ENCODE measurements around the gene SGK1.

- no peak for TF ChIP-seq CTCF (IDR thresholded peaks at IDR 0.05)
- no peak for TF ChIP-seq POLR2A (IDR thresholded peaks at IDR 0.05)
Measured at GRCh38 chr6:134340179-134340975, 22.5 kb upstream of the SGK1 start.
